ENCODE results near the gene EIF3CL. TPM values are rescaled to one million over a fixed set of nuclear protein-coding genes. Genes with fewer than 3 reads are reported as not detected.

EIF3CL gene
- 75.4 and 111 TPM in 2 replicates for total RNA-seq

GRCh38 chr16:28403220-28404072 lies at the start of gene EIF3CL:
TSS of gene EIF3CL (minus strand) at chr16:28403841. CDS start at chr16:28403618, 223 bp downstream.

GRCh38 chr16:28363408-28363807 lies 40.2 kb downstream of the EIF3CL start, which contains the start of gene NPIPB6:
TSS of gene NPIPB6 (minus strand) at chr16:28363508. CDS start at chr16:28362822, 686 bp downstream.

Other genes starting within 250 kb of the EIF3CL start
- 96.8 and 101 TPM in 2 replicates for gene XPO6, start 191.9 kb downstream of the EIF3CL start, total RNA-seq
- 0.10 TPM in 1 of 2 replicates, not detected in the other for gene SBK1, start 111.3 kb downstream of the EIF3CL start, total RNA-seq
- gene NPIPB6, start 40.3 kb downstream of the EIF3CL start, total RNA-seq: 0.20 TPM in 1 of 2 replicates, not detected in the other
- not detected in 2 replicates for gene NPIPB7, start 68.5 kb upstream of the EIF3CL start, total RNA-seq
- 19.6 and 29.8 TPM in 2 replicates for gene CLN3, start 88.2 kb upstream of the EIF3CL start, total RNA-seq
- gene APOBR, start 90.8 kb upstream of the EIF3CL start, total RNA-seq: not detected in 2 replicates
- not detected in 2 replicates for gene IL27, start 103.0 kb upstream of the EIF3CL start, total RNA-seq
- gene NUPR1, start 135.1 kb upstream of the EIF3CL start, total RNA-seq: 12.5 and 13.5 TPM in 2 replicates
- gene SGF29, start 150.1 kb upstream of the EIF3CL start, total RNA-seq: 9.5 and 11.6 TPM in 2 replicates
- not detected in 2 replicates for gene SULT1A2, start 193.2 kb upstream of the EIF3CL start, total RNA-seq
- 4.7 and 6.5 TPM in 2 replicates for gene SULT1A1, start 206.2 kb upstream of the EIF3CL start, total RNA-seq
- not detected in 2 replicates for gene NPIPB8, start 234.2 kb upstream of the EIF3CL start, total RNA-seq

Data from mammary microvascular endothelial cell (primary cell).